Measurements from ENCODE around the gene VPS37D.

DNA sequence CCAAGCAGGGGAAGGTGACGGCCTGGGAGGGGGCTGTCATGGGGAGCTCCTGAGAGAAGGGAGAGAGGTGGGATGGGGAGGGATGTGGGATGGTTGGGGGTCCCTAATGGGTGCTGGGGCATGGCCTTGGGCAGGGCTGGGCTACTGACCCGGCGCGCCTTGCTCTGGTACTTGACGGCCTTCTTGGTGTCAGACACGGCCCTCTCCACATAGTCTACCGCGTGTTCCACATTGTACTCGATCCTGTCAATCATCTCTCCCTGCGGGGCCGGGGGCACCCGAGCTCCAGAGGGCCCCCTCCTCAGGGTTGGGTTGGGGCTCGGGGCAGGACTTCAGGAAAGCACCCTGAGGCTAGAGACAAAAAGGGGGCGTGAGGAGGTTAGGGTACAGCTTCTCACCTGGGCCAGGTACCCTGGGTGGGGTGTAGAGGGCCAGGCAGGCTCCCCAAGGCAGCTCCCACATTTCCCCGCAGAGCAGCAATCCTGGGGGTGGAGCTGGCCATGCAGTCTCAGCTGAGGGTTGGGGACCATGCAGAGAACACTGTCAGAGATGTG is 33.0 kb downstream of the VPS37D start:
- TF ChIP-seq, protein P1, sequence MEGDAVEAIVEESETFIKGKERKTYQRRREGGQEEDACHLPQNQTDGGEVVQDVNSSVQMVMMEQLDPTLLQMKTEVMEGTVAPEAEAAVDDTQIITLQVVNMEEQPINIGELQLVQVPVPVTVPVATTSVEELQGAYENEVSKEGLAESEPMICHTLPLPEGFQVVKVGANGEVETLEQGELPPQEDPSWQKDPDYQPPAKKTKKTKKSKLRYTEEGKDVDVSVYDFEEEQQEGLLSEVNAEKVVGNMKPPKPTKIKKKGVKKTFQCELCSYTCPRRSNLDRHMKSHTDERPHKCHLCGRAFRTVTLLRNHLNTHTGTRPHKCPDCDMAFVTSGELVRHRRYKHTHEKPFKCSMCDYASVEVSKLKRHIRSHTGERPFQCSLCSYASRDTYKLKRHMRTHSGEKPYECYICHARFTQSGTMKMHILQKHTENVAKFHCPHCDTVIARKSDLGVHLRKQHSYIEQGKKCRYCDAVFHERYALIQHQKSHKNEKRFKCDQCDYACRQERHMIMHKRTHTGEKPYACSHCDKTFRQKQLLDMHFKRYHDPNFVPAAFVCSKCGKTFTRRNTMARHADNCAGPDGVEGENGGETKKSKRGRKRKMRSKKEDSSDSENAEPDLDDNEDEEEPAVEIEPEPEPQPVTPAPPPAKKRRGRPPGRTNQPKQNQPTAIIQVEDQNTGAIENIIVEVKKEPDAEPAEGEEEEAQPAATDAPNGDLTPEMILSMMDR (optimal IDR thresholded peaks at IDR 0.05 in 1 of 3, IDR thresholded peaks at IDR 0.05 in 1 of 3, conservative IDR thresholded peaks at IDR 0.05 in 1 of 3; ENCODE audit: extremely low read depth in 1 of 3, insufficient read depth in 2 of 3, low read length in 3 of 3), result no peak
- no peak for TF ChIP-seq EZH2 (IDR thresholded peaks at IDR 0.05; ENCODE audit: low read length)
